Measurements from ENCODE around the gene CTNNA3. TPM values are rescaled to one million over a fixed set of nuclear protein-coding genes. Genes with fewer than 3 reads are reported as not detected.

Gene CTNNA3
- total and polyA plus RNA-seq, 9 donors: 4.1 to 18.8 (median 6.3) TPM

- no peak for DNase-seq
- no peaks in the 10 kb centered on the region for H3K27me3 ChIP-seq (ENCODE audit: control insufficient read depth, insufficient read depth, low read length)
- no peak overlapping the region for H3K27ac ChIP-seq (ENCODE audit: low read length)
- no CpG with 5 or more reads among the region's 2 CpGs for WGBS (ENCODE audit: insufficient coverage)
- H3K4me3 ChIP-seq (ENCODE audit: low read length): no peak overlapping the region
- no peaks in the 10 kb centered on the region for H3K36me3 ChIP-seq (ENCODE audit: control insufficient read depth, insufficient read depth, low read length)
- no peaks in the 10 kb centered on the region for H3K4me1 ChIP-seq (ENCODE audit: control insufficient read depth, insufficient read depth, low read length)
- H3K9me3 ChIP-seq (replicated peaks; ENCODE audit: control insufficient read depth, low read depth, low read length): no peaks in the 10 kb centered on the region
Measured at GRCh38 chr10:66238343-66238742, 1457.7 kb downstream of the CTNNA3 start.

DNA sequence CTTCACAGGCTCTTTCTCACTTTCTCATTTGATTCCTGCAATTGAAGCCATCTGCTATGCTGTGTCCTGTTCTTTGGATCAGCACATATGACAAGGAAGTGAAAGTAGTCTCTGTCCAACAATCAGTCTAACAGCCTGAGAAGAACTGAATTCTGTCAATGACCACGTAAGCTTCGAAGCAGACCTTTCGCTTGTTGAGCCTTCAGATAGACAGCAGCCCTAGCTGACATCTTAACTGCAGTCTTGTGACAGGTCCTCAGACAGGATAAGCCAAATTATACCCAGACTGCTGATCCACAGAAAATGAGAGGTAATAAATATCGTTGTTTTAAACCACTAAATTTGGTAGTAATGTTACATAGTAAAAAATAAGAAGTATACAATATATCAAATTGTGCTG lies 1461.1 kb downstream of the CTNNA3 start:
- Histone ChIP-seq H3K4me1 (ENCODE audit: control insufficient read depth, insufficient read depth, low read length) (no peaks in the 10 kb centered on the region), H3K9me3 (replicated peaks; ENCODE audit: control insufficient read depth, low read depth, low read length) (peaks cover 7% of the 10 kb centered on the region), H3K36me3 (ENCODE audit: control insufficient read depth, insufficient read depth, low read length) (no peaks in the 10 kb centered on the region), H3K4me3 (ENCODE audit: low read length) (no peak overlapping the region), H3K27ac (ENCODE audit: low read length) (no peak overlapping the region), H3K27me3 (ENCODE audit: control insufficient read depth, insufficient read depth, low read length) (no peaks in the 10 kb centered on the region)
- no CpG with 5 or more reads among the region's 4 CpGs for WGBS (ENCODE audit: insufficient coverage)
- peak; percentile 12 for DNase-seq

DNA sequence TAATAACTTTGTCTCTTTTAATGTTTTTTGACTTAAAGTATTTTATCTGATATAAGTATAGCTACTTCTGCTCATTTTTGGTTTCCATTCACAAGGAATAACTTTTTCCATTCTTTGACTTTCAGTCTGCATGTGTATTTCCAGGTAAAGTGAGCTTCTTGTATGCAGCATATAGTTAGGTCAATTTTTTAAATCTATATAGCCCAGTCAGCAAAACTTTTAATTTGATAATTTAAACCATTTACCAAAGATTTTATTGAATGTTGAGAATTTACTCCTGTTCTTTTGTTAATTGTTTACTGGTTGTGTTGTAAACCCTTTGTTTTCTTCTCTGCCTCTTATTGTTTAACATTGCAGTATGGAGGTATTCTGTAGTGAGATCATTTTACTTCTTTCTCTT lies 1467.1 kb downstream of the CTNNA3 start:
- DNase-seq: no peak
- H3K4me3 ChIP-seq (ENCODE audit: low read length): no peak overlapping the region

GRCh38 chr10:66223656-66224055 lies 1472.3 kb downstream of the CTNNA3 start:
- Histone ChIP-seq H3K27me3 (ENCODE audit: control insufficient read depth, insufficient read depth, low read length) (no peaks in the 10 kb centered on the region), H3K9me3 (replicated peaks; ENCODE audit: control insufficient read depth, low read depth, low read length) (peaks cover 2% of the 10 kb centered on the region), H3K4me1 (ENCODE audit: control insufficient read depth, insufficient read depth, low read length) (no peaks in the 10 kb centered on the region), H3K27ac (ENCODE audit: low read length) (no peak overlapping the region), H3K36me3 (ENCODE audit: control insufficient read depth, insufficient read depth, low read length) (no peaks in the 10 kb centered on the region), H3K4me3 (ENCODE audit: low read length) (no peak overlapping the region)
- DNase-seq: no peak
- no CpG with 5 or more reads among the region's 1 CpG for WGBS (ENCODE audit: insufficient coverage)

More for the DNA sequence above, 1467.1 kb downstream of the CTNNA3 start:
- Histone ChIP-seq H3K27ac (ENCODE audit: low read length) (no peak overlapping the region), H3K4me1 (ENCODE audit: control insufficient read depth, insufficient read depth, low read length) (no peaks in the 10 kb centered on the region), H3K36me3 (ENCODE audit: control insufficient read depth, insufficient read depth, low read length) (no peaks in the 10 kb centered on the region), H3K9me3 (replicated peaks; ENCODE audit: control insufficient read depth, low read depth, low read length) (peaks cover 9% of the 10 kb centered on the region), H3K27me3 (ENCODE audit: control insufficient read depth, insufficient read depth, low read length) (no peaks in the 10 kb centered on the region)

- Histone ChIP-seq H3K27me3 (ENCODE audit: control insufficient read depth, insufficient read depth, low read length) (no peaks in the 10 kb centered on the region), H3K27ac (ENCODE audit: low read length) (no peak overlapping the region), H3K4me1 (ENCODE audit: control insufficient read depth, insufficient read depth, low read length) (no peaks in the 10 kb centered on the region), H3K9me3 (replicated peaks; ENCODE audit: control insufficient read depth, low read depth, low read length) (peaks cover 2% of the 10 kb centered on the region), H3K36me3 (ENCODE audit: control insufficient read depth, insufficient read depth, low read length) (no peaks in the 10 kb centered on the region), H3K4me3 (ENCODE audit: low read length) (no peak overlapping the region)
- DNase-seq: no peak
- WGBS (ENCODE audit: insufficient coverage): 82% methylated on average over 1 of the region's 3 CpGs
Measured at GRCh38 chr10:66222462-66223046, 1473.4 kb downstream of the CTNNA3 start.

GRCh38 chr10:66218981-66219587 lies 1476.9 kb downstream of the CTNNA3 start:
- Histone ChIP-seq H3K4me3 (ENCODE audit: low read length) (no peak overlapping the region), H3K36me3 (ENCODE audit: control insufficient read depth, insufficient read depth, low read length) (no peaks in the 10 kb centered on the region), H3K27me3 (ENCODE audit: control insufficient read depth, insufficient read depth, low read length) (no peaks in the 10 kb centered on the region), H3K27ac (ENCODE audit: low read length) (no peak overlapping the region), H3K9me3 (replicated peaks; ENCODE audit: control insufficient read depth, low read depth, low read length) (no peaks in the 10 kb centered on the region), H3K4me1 (ENCODE audit: control insufficient read depth, insufficient read depth, low read length) (no peaks in the 10 kb centered on the region)
- DNase-seq: no peak
- WGBS (ENCODE audit: insufficient coverage): 100% methylated on average over 2 of the region's 5 CpGs

DNA sequence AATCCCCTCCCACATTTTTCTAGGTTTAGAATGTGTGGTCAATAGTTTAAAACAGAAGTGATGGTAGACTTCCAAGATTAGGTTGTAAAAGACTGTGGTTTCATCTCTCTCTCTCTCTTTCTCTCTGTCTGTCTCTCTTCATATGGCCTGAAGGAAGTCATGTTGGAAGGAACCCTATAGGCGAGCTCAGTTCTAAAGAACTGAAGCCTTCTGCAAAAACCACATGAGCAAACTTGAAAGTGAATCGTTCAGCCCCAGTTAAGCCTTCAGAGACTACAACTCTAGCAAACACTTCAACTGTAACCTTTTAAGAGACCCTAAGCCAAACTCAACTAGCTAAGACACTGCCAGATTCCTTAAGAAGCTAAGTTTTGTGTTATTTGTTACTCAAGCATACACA lies 1477.7 kb downstream of the CTNNA3 start:
- Histone ChIP-seq H3K4me3 (ENCODE audit: low read length) (no peak overlapping the region), H3K9me3 (replicated peaks; ENCODE audit: control insufficient read depth, low read depth, low read length) (no peaks in the 10 kb centered on the region), H3K36me3 (ENCODE audit: control insufficient read depth, insufficient read depth, low read length) (no peaks in the 10 kb centered on the region), H3K27ac (ENCODE audit: low read length) (no peak overlapping the region), H3K4me1 (ENCODE audit: control insufficient read depth, insufficient read depth, low read length) (no peaks in the 10 kb centered on the region), H3K27me3 (ENCODE audit: control insufficient read depth, insufficient read depth, low read length) (no peaks in the 10 kb centered on the region)
- DNase-seq: no peak
- 70% methylated on average over 2 of the region's 2 CpGs for WGBS (ENCODE audit: insufficient coverage)

GRCh38 chr10:66215920-66216319 lies 1480.1 kb downstream of the CTNNA3 start:
- Histone ChIP-seq H3K36me3 (ENCODE audit: control insufficient read depth, insufficient read depth, low read length) (no peaks in the 10 kb centered on the region), H3K9me3 (replicated peaks; ENCODE audit: control insufficient read depth, low read depth, low read length) (no peaks in the 10 kb centered on the region), H3K27ac (ENCODE audit: low read length) (no peak overlapping the region), H3K4me1 (ENCODE audit: control insufficient read depth, insufficient read depth, low read length) (no peaks in the 10 kb centered on the region), H3K4me3 (ENCODE audit: low read length) (no peak overlapping the region), H3K27me3 (ENCODE audit: control insufficient read depth, insufficient read depth, low read length) (no peaks in the 10 kb centered on the region)
- WGBS (ENCODE audit: insufficient coverage): 83% methylated on average over 1 of the region's 3 CpGs
- no peak for DNase-seq

- no peaks in the 10 kb centered on the region for H3K4me1 ChIP-seq (ENCODE audit: control insufficient read depth, insufficient read depth, low read length)
- WGBS (ENCODE audit: insufficient coverage): 61% methylated on average over 3 of the region's 4 CpGs
- H3K4me3 ChIP-seq (ENCODE audit: low read length): no peak overlapping the region
- DNase-seq: no peak
- no peaks in the 10 kb centered on the region for H3K27me3 ChIP-seq (ENCODE audit: control insufficient read depth, insufficient read depth, low read length)
- H3K36me3 ChIP-seq (ENCODE audit: control insufficient read depth, insufficient read depth, low read length): no peaks in the 10 kb centered on the region
- H3K27ac ChIP-seq (ENCODE audit: low read length): no peak overlapping the region
- no peaks in the 10 kb centered on the region for H3K9me3 ChIP-seq (replicated peaks; ENCODE audit: control insufficient read depth, low read depth, low read length)
Measured at GRCh38 chr10:66214721-66215404, 1481.1 kb downstream of the CTNNA3 start.

DNA sequence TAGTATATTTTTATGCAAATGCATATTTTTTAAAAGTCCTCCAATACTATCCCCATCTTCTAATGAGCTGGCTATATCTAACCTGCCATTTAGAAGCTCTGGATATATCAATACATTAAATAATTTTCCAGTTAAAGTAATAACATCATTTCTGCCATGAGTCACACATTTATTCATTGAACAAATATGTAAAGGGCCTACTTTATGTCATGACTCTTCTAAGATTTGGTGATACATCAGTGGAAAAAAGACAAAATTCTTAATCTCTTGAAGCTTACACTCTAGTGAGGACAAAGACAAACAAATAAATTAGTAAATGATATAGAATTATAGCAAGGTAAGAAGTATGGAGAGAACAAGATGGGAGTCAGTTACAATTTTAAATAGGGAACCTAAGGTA lies 1487.0 kb downstream of the CTNNA3 start:
- no peaks in the 10 kb centered on the region for H3K4me1 ChIP-seq (ENCODE audit: control insufficient read depth, insufficient read depth, low read length)
- H3K36me3 ChIP-seq (ENCODE audit: control insufficient read depth, insufficient read depth, low read length): no peaks in the 10 kb centered on the region
- no peaks in the 10 kb centered on the region for H3K9me3 ChIP-seq (replicated peaks; ENCODE audit: control insufficient read depth, low read depth, low read length)
- no peak for DNase-seq
- H3K27ac ChIP-seq (ENCODE audit: low read length): no peak overlapping the region
- no peaks in the 10 kb centered on the region for H3K27me3 ChIP-seq (ENCODE audit: control insufficient read depth, insufficient read depth, low read length)
- H3K4me3 ChIP-seq (ENCODE audit: low read length): no peak overlapping the region

Data from muscle of leg (tissue), 11 donors.